ENCODE results near the gene ERMN. TPM values are rescaled to one million over a fixed set of nuclear protein-coding genes. Genes with fewer than 3 reads are reported as not detected.
"Not testable (repeated sequence)": the region's sequence is repeated elsewhere in the genome, so short reads cannot be mapped to it uniquely, and the experiment has no call there.

The ERMN gene
- total RNA-seq, 1 donor from 2014 or later: not detected

DNA sequence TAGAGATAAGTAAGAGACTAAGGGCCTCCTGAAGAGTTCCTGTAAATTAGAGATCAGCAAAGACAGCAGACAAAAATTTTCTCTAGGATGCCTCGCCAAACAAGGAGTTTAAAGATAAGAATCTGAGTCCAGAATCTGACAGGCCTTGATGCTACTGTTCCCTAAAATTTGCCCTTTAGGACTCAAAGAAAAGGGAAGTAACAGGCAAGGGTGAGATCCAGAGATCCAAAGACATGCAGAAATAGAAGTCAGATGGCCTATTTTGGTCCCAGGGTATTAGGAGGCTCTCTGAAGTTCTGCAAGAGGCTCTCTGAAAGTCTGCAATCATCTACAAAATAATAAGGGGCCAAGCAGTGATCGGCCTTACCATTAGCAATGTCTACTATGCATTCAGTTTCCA is 35.1 kb downstream of the ERMN start:
- no peak for DNase-seq

DNA sequence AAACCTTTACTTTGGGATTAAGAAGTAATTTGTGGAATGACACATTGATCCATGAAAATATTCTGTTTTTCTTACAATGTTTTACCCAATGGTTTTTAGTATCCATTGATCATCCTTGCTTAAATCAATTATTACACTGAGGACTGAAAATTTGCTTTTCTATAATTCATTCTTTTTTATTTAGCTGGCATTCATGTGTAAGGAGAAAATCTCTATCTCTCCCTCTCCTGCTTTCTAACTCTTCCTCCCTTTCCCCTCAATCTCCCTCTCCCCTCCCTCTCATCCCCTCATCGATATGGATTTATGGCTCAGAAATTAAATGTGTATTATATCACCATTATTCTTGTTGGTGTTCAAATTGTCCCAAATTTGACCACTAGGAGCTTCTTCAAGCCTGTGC is 38.5 kb downstream of the ERMN start:
- no peak for DNase-seq

DNA sequence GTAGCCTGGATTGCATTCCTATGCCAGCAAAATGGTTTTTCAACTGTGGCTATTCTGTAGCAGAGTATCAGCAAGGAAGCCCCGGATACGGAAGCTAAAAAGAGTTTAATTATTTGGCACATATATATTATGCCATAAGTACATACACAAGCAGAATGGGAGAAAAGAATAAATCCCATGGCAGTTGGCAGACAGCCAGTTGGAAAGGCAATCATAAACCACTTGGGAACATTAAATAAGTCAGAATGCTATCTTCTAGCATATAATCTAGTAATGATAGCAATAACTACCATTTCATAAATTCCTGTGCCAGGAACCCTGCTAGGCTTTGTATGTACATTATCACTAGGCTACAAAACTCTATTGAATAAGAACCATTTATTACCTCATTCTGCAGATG is 42.2 kb downstream of the ERMN start:
- no peak for DNase-seq

DNA sequence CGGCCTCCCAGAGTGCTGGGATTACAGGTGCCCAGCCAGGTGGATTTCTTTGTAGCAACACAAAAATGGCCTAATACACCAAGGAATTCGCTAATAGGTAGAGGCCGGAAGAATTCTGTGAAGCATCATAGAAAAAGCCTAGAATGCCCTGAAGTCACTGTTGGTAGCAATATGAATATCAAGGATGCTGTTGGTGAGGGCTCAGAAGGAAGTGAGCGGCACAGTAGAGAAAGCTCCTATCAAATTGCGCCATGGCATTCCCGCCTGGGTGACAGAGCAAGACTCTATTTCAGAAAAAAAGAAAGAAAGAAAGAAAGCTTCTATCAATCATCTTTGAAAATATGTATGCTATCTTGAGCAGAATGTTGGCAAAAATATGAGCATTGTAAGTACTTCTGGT is 44.3 kb downstream of the ERMN start:
- no peak for DNase-seq

DNA sequence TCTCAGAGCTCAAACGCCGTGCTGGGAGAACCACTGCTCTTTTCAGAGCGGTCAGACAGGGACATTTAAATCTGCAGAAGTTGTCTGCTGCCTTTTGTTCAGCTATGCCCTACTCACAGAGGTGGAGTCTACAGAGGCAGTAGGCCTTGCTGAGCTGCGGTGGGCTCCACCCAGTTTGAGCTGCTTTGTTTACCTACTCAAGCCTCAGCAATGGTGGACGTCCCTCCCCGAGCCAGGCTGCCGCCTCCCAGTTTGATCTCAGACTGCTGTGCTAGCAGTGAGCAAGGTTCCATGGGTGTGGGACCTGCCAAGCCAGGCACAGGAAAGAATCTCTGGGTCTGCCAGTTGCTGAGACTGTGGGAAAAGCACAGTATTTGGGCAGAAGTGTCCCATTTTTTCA is 46.3 kb downstream of the ERMN start:
- not testable (repeated sequence) for DNase-seq

DNA sequence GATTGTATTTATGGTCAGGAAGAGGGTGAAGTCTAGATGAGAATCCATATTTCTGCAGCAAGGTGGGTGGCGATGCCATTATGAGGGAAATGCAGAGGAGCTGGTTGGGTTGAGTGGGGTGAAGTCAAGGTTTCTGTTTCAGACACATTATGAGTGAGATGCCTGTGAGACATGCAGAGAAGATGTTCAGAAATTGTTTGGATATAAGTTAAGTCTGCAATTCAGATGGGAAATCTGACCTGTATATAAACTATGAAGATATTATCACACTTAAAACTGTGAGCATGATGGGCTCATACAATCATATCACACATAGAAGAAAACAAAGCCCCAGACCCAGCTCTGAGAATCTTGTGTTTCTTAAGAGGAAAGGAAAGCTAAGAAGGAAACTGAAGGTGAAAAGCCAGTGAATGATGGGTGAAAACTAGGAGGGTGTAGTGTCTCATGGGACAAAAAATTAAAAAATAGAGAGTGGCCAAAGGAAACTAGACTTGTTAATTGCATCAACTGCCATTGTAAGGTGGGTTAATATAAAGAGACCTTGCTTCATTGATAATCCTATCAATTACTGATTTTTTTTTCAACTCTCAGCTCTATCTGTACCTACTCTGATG is 53.9 kb downstream of the ERMN start:
- DNase-seq: no peak

DNA sequence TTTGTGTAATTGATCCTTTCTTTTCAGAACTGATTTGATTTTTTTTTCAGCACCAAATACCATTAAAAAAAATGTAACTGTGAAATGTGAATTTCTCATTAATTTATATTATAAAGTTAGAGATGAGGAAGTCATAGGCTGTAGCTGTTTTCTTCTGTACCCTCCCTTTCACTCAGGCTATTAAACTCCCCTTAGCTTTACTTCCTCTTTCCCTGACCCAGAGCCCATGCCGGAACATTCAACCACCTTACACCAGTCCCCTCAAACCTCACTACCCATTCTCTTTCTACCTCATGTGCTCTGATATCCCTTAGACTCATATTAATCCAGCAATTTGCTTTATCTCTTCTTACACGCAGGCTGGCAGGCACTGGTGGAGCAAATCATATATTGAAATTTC is 55.7 kb downstream of the ERMN start:
- no peak for DNase-seq

GRCh38 chr2:157269060-157269459 is 56.6 kb downstream of the ERMN start:
- no peak for DNase-seq

Other genes with a start within 250 kb of the ERMN start
- under 0.01 and 0.09 TPM in 2 replicates for gene GALNT5, start 68.1 kb downstream of the ERMN start, total RNA-seq
- 0.14 TPM in 1 of 2 replicates, not detected in the other for gene CYTIP, start 118.3 kb upstream of the ERMN start, total RNA-seq

Data from dermis blood vessel endothelial cell (primary cell).